SK-N-SH (cell line): Measurements from ENCODE around the gene CHMP6. TPM values are rescaled to one million over a fixed set of nuclear protein-coding genes. Genes with fewer than 3 reads are reported as not detected.

ENCODE experiments used
- CTCF ChIA-PET: fragments of 300-600, 350-600 bp; formaldehyde crosslinking; extraction: SDS; loops from one replicate; lab custom pipeline; 2021; lab: Yijun Ruan, JAX
- POLR2A ChIA-PET: fragments of 350-600 bp; sonication (Branson Sonifier 250); formaldehyde crosslinking; extraction: SDS; loops from one replicate; lab custom pipeline; 2020; ENCODE audit warnings: antibody characterized with exemption, inconsistent platforms; lab: Yijun Ruan, JAX
- DNase-seq: peaks from one replicate; pipeline ENCODE4 v3.0.0; 2012
- H2AFZ ChIP-seq: fragments of 200-600 bp; sonication (generic); 2 replicates; pipeline ENCODE4 v1.8.1; 2016; ENCODE audit warnings: antibody characterized with exemption, mild to moderate bottlenecking, low read depth
- H3F3A ChIP-seq: fragments of 200-600 bp; sonication (generic); replicated peaks from 2 replicates; pipeline ENCODE3; 2016; ENCODE audit warnings: antibody characterized with exemption, mild to moderate bottlenecking; ENCODE audit not compliant: insufficient read depth
- H3K27ac ChIP-seq, 2 experiments: fragments of 200-500 bp in 1 of 2; fragments of 200-600 bp in 1 of 2; sonication (Bioruptor generic) in 1 of 2; sonication (generic), shearing (Covaris generic) in 1 of 2; 2 replicates each; pipeline versions ENCODE4 v1.5.1 to v1.6.1; 2014 to 2016; ENCODE audit warnings: low read depth in 2 of 2, inconsistent platforms in 1 of 2, low read length in 1 of 2, mild to moderate bottlenecking in 1 of 2, mixed read lengths in 1 of 2
- H3K27me3 ChIP-seq: fragments of 200-600 bp; sonication (generic), shearing (Covaris generic); 2 replicates; pipeline ENCODE4 v1.6.1; 2016; ENCODE audit warnings: mixed run types; ENCODE audit not compliant: insufficient read depth
- H3K36me3 ChIP-seq, 2 experiments: fragments of 200-500 bp in 1 of 2; fragments of 200-600 bp in 1 of 2; sonication (Bioruptor generic) in 1 of 2; sonication (generic) in 1 of 2; replicated peaks in 1 of 2; 2 replicates each; pipeline versions ENCODE3 to v1.5.1; 2014 to 2016; ENCODE audit warnings: low read length in 1 of 2, mild to moderate bottlenecking in 1 of 2; ENCODE audit not compliant: insufficient read depth in 2 of 2, control insufficient read depth in 1 of 2
- H3K4me1 ChIP-seq, 2 experiments: fragments of 200-500 bp in 1 of 2; fragments of 200-600 bp in 1 of 2; sonication (Bioruptor generic) in 1 of 2; sonication (generic), shearing (Covaris generic) in 1 of 2; 2 replicates each; pipeline versions ENCODE4 v1.5.1 to v1.6.1; 2014 to 2016; ENCODE audit warnings: low read depth in 1 of 2, low read length in 1 of 2, mixed run types in 1 of 2; ENCODE audit not compliant: insufficient read depth in 2 of 2, control insufficient read depth in 1 of 2
- H3K4me2 ChIP-seq: fragments of 200-600 bp; sonication (generic), shearing (Covaris generic); 2 replicates; pipeline ENCODE4 v1.6.1; 2017; ENCODE audit warnings: mixed run types
- H3K4me3 ChIP-seq, 2 experiments: fragments of 200-500 bp in 1 of 2; fragments of 200-600 bp in 1 of 2; sonication (Bioruptor generic) in 1 of 2; sonication (generic), shearing (Covaris generic) in 1 of 2; 2 replicates each; pipeline versions ENCODE4 v1.5.1 to v1.8.1; 2014 to 2016; ENCODE audit warnings: low read depth in 2 of 2, inconsistent platforms in 1 of 2, low read length in 1 of 2, mild to moderate bottlenecking in 1 of 2, mixed read lengths in 1 of 2, moderate library complexity in 1 of 2
- H3K79me2 ChIP-seq: fragments of 200-600 bp; sonication (generic); 2 replicates; pipeline ENCODE4 v1.8.1; 2017; ENCODE audit warnings: mild to moderate bottlenecking; ENCODE audit not compliant: insufficient read depth
- H3K9ac ChIP-seq: fragments of 200-600 bp; sonication (generic); 2 replicates; pipeline ENCODE4 v1.6.1; 2017; ENCODE audit warnings: mixed run types
- H3K9me2 ChIP-seq: fragments of 200-600 bp; sonication (generic); 2 replicates; pipeline ENCODE4 v1.6.1; 2017; ENCODE audit warnings: mixed run types
- H3K9me3 ChIP-seq: fragments of 200-600 bp; sonication (generic); 2 replicates; pipeline ENCODE4 v1.6.1; 2017; ENCODE audit warnings: mixed run types, mild to moderate bottlenecking, moderate library complexity
- H4K20me1 ChIP-seq: fragments of 200-600 bp; sonication (generic); 2 replicates; pipeline ENCODE4 v1.6.1; 2017; ENCODE audit warnings: mild to moderate bottlenecking, mixed run types; ENCODE audit not compliant: insufficient read depth
- EZH2phosphoT487 ChIP-seq: fragments of 200-600 bp; sonication (generic); IDR thresholded peaks from 2 replicates; pipeline ENCODE4 v1.6.1; 2017; ENCODE audit warnings: low read depth, mixed run types, mild to moderate bottlenecking, antibody characterized with exemption, moderate library complexity, borderline replicate concordance
- FOSL2 ChIP-seq: IDR thresholded peaks from 2 replicates; pipeline ENCODE4 v1.4.0; 2012; ENCODE audit warnings: low read depth, mild to moderate bottlenecking, moderate library complexity, borderline replicate concordance
- FOXM1 ChIP-seq: IDR thresholded peaks from 2 replicates; pipeline ENCODE4 v1.4.0; 2012; ENCODE audit warnings: low read depth, mild to moderate bottlenecking
- GABPA ChIP-seq: IDR thresholded peaks from 2 replicates; pipeline ENCODE4 v1.4.0; 2012; ENCODE audit warnings: low read depth, mild to moderate bottlenecking
- JUND ChIP-seq: IDR thresholded peaks from 2 replicates; pipeline ENCODE4 v1.4.0; 2012
- MEF2A ChIP-seq: IDR thresholded peaks from 2 replicates; pipeline ENCODE4 v1.4.0; 2012; ENCODE audit warnings: low read depth, borderline replicate concordance
- MXI1 ChIP-seq: IDR thresholded peaks from 2 replicates; pipeline ENCODE4 v1.6.1; 2012; ENCODE audit warnings: mild to moderate bottlenecking, low read depth, low read length, improper control_type of control experiment
- RAD21 ChIP-seq: IDR thresholded peaks from 2 replicates; pipeline ENCODE4 v1.6.1; 2012; ENCODE audit warnings: mild to moderate bottlenecking, low read length
- SMC3 ChIP-seq: IDR thresholded peaks from 2 replicates; pipeline ENCODE4 v1.6.1; 2012; ENCODE audit warnings: low read depth, low read length, improper control_type of control experiment
- TAF1 ChIP-seq: IDR thresholded peaks from 2 replicates; pipeline ENCODE4 v1.6.1; 2012; ENCODE audit warnings: low read depth, mild to moderate bottlenecking, low read length, moderate library complexity, borderline replicate concordance
- TCF12 ChIP-seq: IDR thresholded peaks from 2 replicates; pipeline ENCODE4 v1.4.0; 2012
- TEAD4 ChIP-seq: IDR thresholded peaks from 2 replicates; pipeline ENCODE4 v1.4.0; 2012; ENCODE audit warnings: mild to moderate bottlenecking, borderline replicate concordance; ENCODE audit not compliant: insufficient read depth
- YY1 ChIP-seq: IDR thresholded peaks from 2 replicates; pipeline ENCODE4 v1.4.0; 2012; ENCODE audit warnings: low read depth, mild to moderate bottlenecking
- WGBS: methylation state at CpG from one replicate; pipeline ENCODE4 v1.1.6; 2017; ENCODE audit warnings: low lambda C conversion rate; 5-methylcytosine and 5-hydroxymethylcytosine counted together
- polyA plus RNA-seq, 3 experiments: library from polyadenylated mRNA; depleted of rRNA; stranded (reverse); fragments of >200 nt; gene quantifications; 2 replicates each; pipeline ENCODE4 v1.2.3, GENCODE V29; 2012
- TF ChIP-seq, protein P1 (sequence below): IDR thresholded peaks from 2 replicates; pipeline ENCODE4 v1.4.0; 2012; ENCODE audit warnings: low read depth
- TF ChIP-seq, protein P2 (sequence below): IDR thresholded peaks from 2 replicates; pipeline ENCODE4 v1.6.1; 2012; ENCODE audit warnings: mild to moderate bottlenecking, low read depth, low read length, moderate library complexity
- TF ChIP-seq, protein P3 (sequence below): IDR thresholded peaks from 2 replicates; pipeline ENCODE4 v1.4.0; 2012; ENCODE audit warnings: low read depth, borderline replicate concordance
- TF ChIP-seq, protein P4 (sequence below): fragments of 150-350 bp; IDR thresholded peaks from 2 replicates; pipeline ENCODE4 v1.6.1; 2017; ENCODE audit warnings: antibody characterized with exemption, low read length, low read depth, borderline replicate concordance
- TF ChIP-seq, protein P5 (sequence below): IDR thresholded peaks from 2 replicates; pipeline ENCODE4 v1.4.0; 2012; ENCODE audit warnings: low read depth, borderline replicate concordance

Gene CHMP6
- polyA plus RNA-seq, 1 of the 3 experiments (the other 2 are of a cell fraction), result 44.1 TPM

DNA sequence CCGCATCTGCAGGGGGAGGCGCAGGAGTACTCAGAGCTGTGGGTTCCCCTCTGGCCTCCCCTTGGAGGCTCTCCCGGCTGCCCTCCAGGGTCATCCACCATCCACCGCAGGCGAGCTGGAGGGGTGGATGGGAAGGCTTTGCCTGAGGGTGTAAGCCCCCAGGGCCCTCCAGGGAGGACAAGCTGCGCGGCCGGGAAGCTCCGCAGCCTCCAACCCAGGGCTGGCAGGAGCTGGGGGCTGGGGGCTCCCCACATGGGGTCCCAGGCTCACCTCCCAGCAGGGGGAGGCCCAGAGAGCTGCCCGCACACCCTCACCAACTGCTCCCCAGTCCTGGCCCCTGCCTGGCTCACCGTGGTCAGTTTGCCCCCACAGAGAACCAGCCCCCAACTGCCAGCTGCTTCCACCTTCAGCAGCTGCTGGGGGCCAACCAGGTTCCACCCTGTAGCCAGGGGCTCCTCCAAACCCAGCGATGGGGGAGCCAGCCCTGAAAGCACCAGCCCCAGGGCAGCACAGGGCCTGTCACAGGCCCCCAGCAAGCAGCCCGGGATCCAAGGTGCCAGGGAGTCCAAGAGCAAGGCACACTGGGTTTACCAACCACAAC, 19.8 kb upstream of the CHMP6 start:
- no peaks in the 10 kb centered on the region for H3K36me3 ChIP-seq

DNA sequence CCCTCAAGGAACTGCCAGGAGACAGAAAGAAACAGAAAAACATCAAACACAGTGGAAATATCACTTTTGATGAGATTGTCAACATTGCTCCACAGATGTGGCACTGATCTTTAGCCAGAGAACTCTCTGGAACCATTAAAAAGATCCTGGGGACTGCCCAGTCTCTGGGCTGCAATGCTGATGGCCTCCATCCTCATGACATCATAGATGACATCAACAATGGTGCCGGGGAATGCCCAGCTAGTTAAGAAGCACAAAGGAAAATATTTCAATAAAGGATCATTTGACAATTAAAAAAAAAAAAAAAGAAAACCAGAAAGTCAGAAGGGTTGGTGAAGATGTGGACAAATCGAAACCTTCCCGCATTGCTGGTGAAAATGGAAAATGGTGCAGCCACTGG, 14.9 kb upstream of the CHMP6 start:
- ChIA-PET CTCF (interaction anchor here (1.1 to 9.7 kb wide), 2 partner anchors 401 to 551 kb away, joined by 3 to 74 read pairs; no protein-coding TSS in a partner anchor), POLR2A (no interaction called here)
- H3K4me1 ChIP-seq, result no peaks in the 10 kb centered on the region; a peak in 1 of 4 replicates
- no peaks in the 10 kb centered on the region for H3F3A ChIP-seq
- no peak overlapping the region for H3K9ac ChIP-seq
- H3K27me3 ChIP-seq, result peaks cover 9% of the 10 kb centered on the region; the same call in 1 of the 2 replicates
- no peaks in the 10 kb centered on the region for H3K79me2 ChIP-seq
- no peaks in the 10 kb centered on the region for H3K9me3 ChIP-seq
- no peaks in the 10 kb centered on the region for H3K9me2 ChIP-seq
- no peak for DNase-seq
- TF ChIP-seq, protein P1, sequence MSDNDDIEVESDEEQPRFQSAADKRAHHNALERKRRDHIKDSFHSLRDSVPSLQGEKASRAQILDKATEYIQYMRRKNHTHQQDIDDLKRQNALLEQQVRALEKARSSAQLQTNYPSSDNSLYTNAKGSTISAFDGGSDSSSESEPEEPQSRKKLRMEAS, result no peak
- TF ChIP-seq, protein P2, sequence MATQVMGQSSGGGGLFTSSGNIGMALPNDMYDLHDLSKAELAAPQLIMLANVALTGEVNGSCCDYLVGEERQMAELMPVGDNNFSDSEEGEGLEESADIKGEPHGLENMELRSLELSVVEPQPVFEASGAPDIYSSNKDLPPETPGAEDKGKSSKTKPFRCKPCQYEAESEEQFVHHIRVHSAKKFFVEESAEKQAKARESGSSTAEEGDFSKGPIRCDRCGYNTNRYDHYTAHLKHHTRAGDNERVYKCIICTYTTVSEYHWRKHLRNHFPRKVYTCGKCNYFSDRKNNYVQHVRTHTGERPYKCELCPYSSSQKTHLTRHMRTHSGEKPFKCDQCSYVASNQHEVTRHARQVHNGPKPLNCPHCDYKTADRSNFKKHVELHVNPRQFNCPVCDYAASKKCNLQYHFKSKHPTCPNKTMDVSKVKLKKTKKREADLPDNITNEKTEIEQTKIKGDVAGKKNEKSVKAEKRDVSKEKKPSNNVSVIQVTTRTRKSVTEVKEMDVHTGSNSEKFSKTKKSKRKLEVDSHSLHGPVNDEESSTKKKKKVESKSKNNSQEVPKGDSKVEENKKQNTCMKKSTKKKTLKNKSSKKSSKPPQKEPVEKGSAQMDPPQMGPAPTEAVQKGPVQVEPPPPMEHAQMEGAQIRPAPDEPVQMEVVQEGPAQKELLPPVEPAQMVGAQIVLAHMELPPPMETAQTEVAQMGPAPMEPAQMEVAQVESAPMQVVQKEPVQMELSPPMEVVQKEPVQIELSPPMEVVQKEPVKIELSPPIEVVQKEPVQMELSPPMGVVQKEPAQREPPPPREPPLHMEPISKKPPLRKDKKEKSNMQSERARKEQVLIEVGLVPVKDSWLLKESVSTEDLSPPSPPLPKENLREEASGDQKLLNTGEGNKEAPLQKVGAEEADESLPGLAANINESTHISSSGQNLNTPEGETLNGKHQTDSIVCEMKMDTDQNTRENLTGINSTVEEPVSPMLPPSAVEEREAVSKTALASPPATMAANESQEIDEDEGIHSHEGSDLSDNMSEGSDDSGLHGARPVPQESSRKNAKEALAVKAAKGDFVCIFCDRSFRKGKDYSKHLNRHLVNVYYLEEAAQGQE, result no peak
- TF ChIP-seq RAD21, result no peak
- TF ChIP-seq, protein P3, sequence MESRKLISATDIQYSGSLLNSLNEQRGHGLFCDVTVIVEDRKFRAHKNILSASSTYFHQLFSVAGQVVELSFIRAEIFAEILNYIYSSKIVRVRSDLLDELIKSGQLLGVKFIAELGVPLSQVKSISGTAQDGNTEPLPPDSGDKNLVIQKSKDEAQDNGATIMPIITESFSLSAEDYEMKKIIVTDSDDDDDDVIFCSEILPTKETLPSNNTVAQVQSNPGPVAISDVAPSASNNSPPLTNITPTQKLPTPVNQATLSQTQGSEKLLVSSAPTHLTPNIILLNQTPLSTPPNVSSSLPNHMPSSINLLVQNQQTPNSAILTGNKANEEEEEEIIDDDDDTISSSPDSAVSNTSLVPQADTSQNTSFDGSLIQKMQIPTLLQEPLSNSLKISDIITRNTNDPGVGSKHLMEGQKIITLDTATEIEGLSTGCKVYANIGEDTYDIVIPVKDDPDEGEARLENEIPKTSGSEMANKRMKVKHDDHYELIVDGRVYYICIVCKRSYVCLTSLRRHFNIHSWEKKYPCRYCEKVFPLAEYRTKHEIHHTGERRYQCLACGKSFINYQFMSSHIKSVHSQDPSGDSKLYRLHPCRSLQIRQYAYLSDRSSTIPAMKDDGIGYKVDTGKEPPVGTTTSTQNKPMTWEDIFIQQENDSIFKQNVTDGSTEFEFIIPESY, result no peak
- TF ChIP-seq, protein P4, sequence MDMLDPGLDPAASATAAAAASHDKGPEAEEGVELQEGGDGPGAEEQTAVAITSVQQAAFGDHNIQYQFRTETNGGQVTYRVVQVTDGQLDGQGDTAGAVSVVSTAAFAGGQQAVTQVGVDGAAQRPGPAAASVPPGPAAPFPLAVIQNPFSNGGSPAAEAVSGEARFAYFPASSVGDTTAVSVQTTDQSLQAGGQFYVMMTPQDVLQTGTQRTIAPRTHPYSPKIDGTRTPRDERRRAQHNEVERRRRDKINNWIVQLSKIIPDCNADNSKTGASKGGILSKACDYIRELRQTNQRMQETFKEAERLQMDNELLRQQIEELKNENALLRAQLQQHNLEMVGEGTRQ, result no peak
- TF ChIP-seq JUND, result no peak
- no peak for TF ChIP-seq YY1
- no peak for TF ChIP-seq TCF12
- no peak for TF ChIP-seq MXI1
- TF ChIP-seq FOXM1, result no peak
- TF ChIP-seq SMC3, result no peak
- no peak for TF ChIP-seq TEAD4
- TF ChIP-seq MEF2A, result no peak
- TF ChIP-seq TAF1, result no peak
- WGBS, result 69% methylated on average over 3 of the region's 3 CpGs
- H3K36me3 ChIP-seq, result no peaks in the 10 kb centered on the region
- no peak overlapping the region for H3K4me3 ChIP-seq
- no peak overlapping the region for H3K27ac ChIP-seq
- no peak overlapping the region for H3K4me2 ChIP-seq
- H4K20me1 ChIP-seq, result no peaks in the 10 kb centered on the region
- H2AFZ ChIP-seq, result no peak overlapping the region

More for the DNA sequence above, 19.8 kb upstream of the CHMP6 start:
- H2AFZ ChIP-seq, result no peak overlapping the region
- no peaks in the 10 kb centered on the region for H3K9me3 ChIP-seq
- H3K4me3 ChIP-seq, result no peak overlapping the region
- H3K79me2 ChIP-seq, result no peaks in the 10 kb centered on the region
- POLR2A ChIA-PET, result no interaction called here
- TF ChIP-seq TAF1 (no peak), TCF12 (no peak), EZH2phosphoT487 (no peak), FOSL2 (no peak), YY1 (no peak), GABPA (no peak)
- TF ChIP-seq, protein P5, sequence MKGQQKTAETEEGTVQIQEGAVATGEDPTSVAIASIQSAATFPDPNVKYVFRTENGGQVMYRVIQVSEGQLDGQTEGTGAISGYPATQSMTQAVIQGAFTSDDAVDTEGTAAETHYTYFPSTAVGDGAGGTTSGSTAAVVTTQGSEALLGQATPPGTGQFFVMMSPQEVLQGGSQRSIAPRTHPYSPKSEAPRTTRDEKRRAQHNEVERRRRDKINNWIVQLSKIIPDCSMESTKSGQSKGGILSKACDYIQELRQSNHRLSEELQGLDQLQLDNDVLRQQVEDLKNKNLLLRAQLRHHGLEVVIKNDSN, result no peak
- no peak overlapping the region for H3K4me2 ChIP-seq
- peaks cover 4% of the 10 kb centered on the region for H3F3A ChIP-seq
- H3K4me1 ChIP-seq, result peaks cover 9 to 33% of the 10 kb centered on the region in 2 experiments; a peak in 2 of 4 replicates
- no peak overlapping the region for H3K9ac ChIP-seq
- peaks cover 9% of the 10 kb centered on the region; the same call in 1 of the 2 replicates for H3K27me3 ChIP-seq
- H3K27ac ChIP-seq, result no peak overlapping the region
- WGBS, result 52% methylated on average over 8 of the region's 13 CpGs
- H4K20me1 ChIP-seq, result no peaks in the 10 kb centered on the region
- CTCF ChIA-PET, result interaction anchor here (0.9 to 9.7 kb wide), 9 partner anchors 10 to 546 kb away, joined by 3 to 74 read pairs (median 5); no protein-coding TSS in a partner anchor
- no peaks in the 10 kb centered on the region for H3K9me2 ChIP-seq
- no peak for DNase-seq
